K562 (cell line): ENCODE measurements around the gene ZFPM1. TPM values are rescaled to one million over a fixed set of nuclear protein-coding genes. Genes with fewer than 3 reads are reported as not detected.
A peak's percentile ranks its signal among the peaks of the same experiment; 100 is the strongest.

Source experiments
- ATAC-seq: fragments of 200-7000 bp; cut with Tn5 transposase; 3 replicates; pipeline ENCODE4 v1.9.1; 2020; ENCODE audit warnings: moderate library complexity
- BruUV-seq: library from RNA; stranded (reverse); fragments of 400-500 nt; replicated peaks from 2 replicates; lab custom pipeline; 2021; lab: Mats Ljungman, UMichigan
- CTCF ChIA-PET: fragments of 300-600 bp; formaldehyde crosslinking; extraction: SDS; loops from one replicate; lab custom pipeline; 2021; ENCODE audit warnings: low intra/inter-chr PET ratio; lab: Yijun Ruan, JAX
- POLR2A ChIA-PET: fragments of 300-600, 350-650 bp; sonication (Branson Sonifier 250); formaldehyde crosslinking; extraction: SDS; loops from one replicate; lab custom pipeline; 2021; ENCODE audit warnings: antibody characterized with exemption, inconsistent platforms; lab: Yijun Ruan, JAX
- DNase-seq, 4 experiments: peaks; one replicate each; pipeline versions ENCODE4 v3.0.0 to v3.0.0-alpha.2; 2011 to 2018; ENCODE audit warnings: low spot score in 3 of 4, mixed read lengths in 3 of 4; ENCODE audit errors: extremely low read depth in 1 of 4
- FAIRE-seq: peaks from 2 replicates; lab custom pipeline; 2011; peaks lifted over from hg19 to GRCh38; lab: Jason Lieb, UNC
- H2AFZ ChIP-seq: 2 replicates; pipeline ENCODE4 v1.6.0; 2011; ENCODE audit warnings: low read depth, low read length, control low read depth, inconsistent platforms
- H3K27ac ChIP-seq: fragments of 200-600 bp; 3 replicates; pipeline ENCODE4 v1.8.0; 2011; ENCODE audit warnings: low read depth, mild to moderate bottlenecking, control low read depth, inconsistent platforms, low read length, moderate library complexity, mixed read lengths; ENCODE audit errors: extremely low read depth
- H3K27me3 ChIP-seq, 2 experiments: fragments of 300-600 bp in 1 of 2; 2 replicates in 1 of 2; 3 replicates in 1 of 2; pipeline versions ENCODE4 v1.6.0 to v1.8.0; 2011; ENCODE audit warnings: inconsistent platforms in 2 of 2, low read length in 2 of 2, mild to moderate bottlenecking in 1 of 2, mixed read lengths in 1 of 2, moderate library complexity in 1 of 2; ENCODE audit not compliant: control insufficient read depth in 2 of 2, insufficient read depth in 2 of 2
- H3K36me3 ChIP-seq: fragments of 300-600 bp; 3 replicates; pipeline ENCODE4 v1.8.0; 2011; ENCODE audit warnings: mild to moderate bottlenecking, low read length, inconsistent platforms; ENCODE audit not compliant: control insufficient read depth, insufficient read depth
- H3K4me1 ChIP-seq, 2 experiments: fragments of 200-600 bp in 1 of 2; replicated peaks in 1 of 2; 2 replicates in 1 of 2; 3 replicates in 1 of 2; pipeline versions ENCODE4 v1.5.1 to v1.8.0; 2011; ENCODE audit warnings: inconsistent platforms in 2 of 2, low read length in 2 of 2, mild to moderate bottlenecking in 1 of 2, mixed read lengths in 1 of 2, moderate library complexity in 1 of 2; ENCODE audit not compliant: control insufficient read depth in 2 of 2, insufficient read depth in 2 of 2
- H3K4me2 ChIP-seq: 2 replicates; pipeline ENCODE4 v1.6.1; 2011; ENCODE audit warnings: low read length, control low read depth, inconsistent platforms, mixed read lengths; ENCODE audit not compliant: insufficient read depth
- H3K4me3 ChIP-seq: fragments of 200-600 bp; sonication (generic), shearing (Covaris generic); 2 replicates; pipeline ENCODE4 v1.5.1; 2016; ENCODE audit warnings: control low read depth, inconsistent platforms
- H3K79me2 ChIP-seq: fragments of 200-600 bp; 3 replicates; pipeline ENCODE4 v1.8.0; 2011; ENCODE audit warnings: low read length, inconsistent platforms; ENCODE audit not compliant: control insufficient read depth, insufficient read depth
- H3K9ac ChIP-seq, 2 experiments: 2 replicates each; pipeline versions ENCODE4 v1.6.0 to v1.6.1; 2011; ENCODE audit warnings: low read depth in 2 of 2, low read length in 2 of 2, control low read depth in 1 of 2, inconsistent platforms in 1 of 2, mild to moderate bottlenecking in 1 of 2, mixed read lengths in 1 of 2; ENCODE audit not compliant: insufficient read depth in 1 of 2
- H3K9me1 ChIP-seq: one replicate; pipeline ENCODE4 v1.6.0; 2011; ENCODE audit warnings: inconsistent platforms, mild to moderate bottlenecking, low read length, moderate library complexity; ENCODE audit not compliant: control insufficient read depth, insufficient read depth
- H3K9me3 ChIP-seq: replicated peaks from 2 replicates; pipeline ENCODE4 v1.5.1; 2011; ENCODE audit warnings: low read depth, low read length, inconsistent platforms; ENCODE audit not compliant: control insufficient read depth, insufficient read depth
- H4K20me1 ChIP-seq: replicated peaks from 2 replicates; pipeline ENCODE4 v1.6.1; 2011; ENCODE audit warnings: low read length, inconsistent platforms, mixed read lengths; ENCODE audit not compliant: control insufficient read depth, insufficient read depth
- BCOR ChIP-seq: fragments of 450-650 bp; IDR thresholded peaks from 2 replicates; pipeline ENCODE4 v1.6.1; 2016
- HDAC2 ChIP-seq: fragments of 450-650 bp; IDR thresholded peaks from 2 replicates; pipeline ENCODE4 v1.6.1; 2016; ENCODE audit warnings: mild to moderate bottlenecking
- KDM1A ChIP-seq, 2 experiments: fragments of 450-650 bp; IDR thresholded peaks; 2 replicates each; pipeline ENCODE4 v1.6.1; 2016; ENCODE audit warnings: mild to moderate bottlenecking in 2 of 2
- PYGO2 ChIP-seq: fragments of 450-650 bp; IDR thresholded peaks from 2 replicates; pipeline ENCODE4 v1.6.1; 2016; ENCODE audit warnings: mild to moderate bottlenecking, missing genetic modification characterization, moderate library complexity, missing compliant biosample characterization
- RBM25 ChIP-seq: fragments of 200-400 bp; formaldehyde crosslinking; IDR thresholded peaks from 2 replicates; pipeline ENCODE4 v1.6.1; 2018; ENCODE audit warnings: low read length, low read depth, moderate library complexity; ENCODE audit not compliant: severe bottlenecking
- RCOR1 ChIP-seq, 2 experiments: IDR thresholded peaks; 2 replicates each; pipeline ENCODE4 v1.6.1; 2012; ENCODE audit warnings: low read depth in 2 of 2, low read length in 2 of 2, borderline replicate concordance in 1 of 2, improper control_type of control experiment in 1 of 2
- SETDB1 ChIP-seq: IDR thresholded peaks from one replicate; pipeline ENCODE4 v1.6.1; 2012; ENCODE audit warnings: low read length, control low read depth, inconsistent platforms
- SMARCA5 ChIP-seq: fragments of 450-650 bp; IDR thresholded peaks from 2 replicates; pipeline ENCODE4 v1.6.1; 2016
- ZFP36 ChIP-seq: fragments of 150-350 bp; IDR thresholded peaks from 2 replicates; pipeline ENCODE4 v1.6.1; 2018; ENCODE audit warnings: low read length, low read depth; ENCODE audit not compliant: partially characterized antibody
- ZNF324 ChIP-seq: fragments of 250-450 bp; sonication (Bioruptor Pico); IDR thresholded peaks from 2 replicates; pipeline ENCODE4 v1.4.0; 2020; ENCODE audit warnings: mild to moderate bottlenecking
- ZNF436 ChIP-seq: fragments of 250-450, 450-650 bp; sonication (Bioruptor Pico); formaldehyde crosslinking; IDR thresholded peaks from 2 replicates; pipeline ENCODE4 v1.7.0; 2020; ENCODE audit warnings: mild to moderate bottlenecking
- WGBS: fragments of 100-300 bp; shearing (Covaris generic); methylation state at CpG from one replicate; pipeline ENCODE4 v1.1.6; 2016; ENCODE audit warnings: low coverage, mixed read lengths; ENCODE audit not compliant: insufficient coverage; ENCODE audit errors: missing lambda C conversion rate; 5-methylcytosine and 5-hydroxymethylcytosine counted together
- in situ Hi-C: fragments of 300-500 bp; cut with MboI; formaldehyde crosslinking; loops from 4 replicates; pipeline ENCODE4 v1.15.0; 2018; ENCODE audit warnings: inconsistent platforms, mixed read lengths
- intact Hi-C: fragments of 100-400 bp; cut with micrococcal nuclease; formaldehyde crosslinking; loops from 2 replicates; pipeline ENCODE4 v1.14.2; 2022
- polyA plus RNA-seq, 8 experiments: library from polyadenylated mRNA; depleted of rRNA in 4 of 8; stranded (reverse) in 5 of 8; unstranded in 3 of 8; fragments of >200 nt; fragmentation: Nextera tagmentation in 2 of 8; fragmentation: Illumina TruSeq in 1 of 8; extraction: Ambion mirVana in 2 of 8; extraction: Trizol in 1 of 8; gene quantifications; 2 replicates each; pipeline versions ENCODE4 v1.2.1 to v1.2.3, GENCODE V29; 2011 to 2014; ENCODE audit warnings: inconsistent platforms in 1 of 8, missing spikeins in 1 of 8
- total RNA-seq, 7 experiments: library from RNA; depleted of rRNA in 6 of 7; stranded (reverse); fragments of >200 nt in 6 of 7; fragmentation: Illumina TruSeq in 2 of 7; extraction: Trizol in 2 of 7; gene quantifications; 2 replicates each; pipeline versions ENCODE4 v1.2.1 to v1.2.3, GENCODE V29; 2011 to 2021; ENCODE audit warnings: low replicate concordance in 1 of 7
- TF ChIP-seq, protein P1 (sequence below): fragments of 450-650 bp; IDR thresholded peaks from 2 replicates; pipeline ENCODE4 v1.6.1; 2014; ENCODE audit warnings: low read depth, mild to moderate bottlenecking, moderate library complexity, borderline replicate concordance
- TF ChIP-seq, protein P2 (sequence below): fragments of 250-450 bp; sonication (Bioruptor Pico); IDR thresholded peaks from 2 replicates; pipeline ENCODE4 v1.8.0; 2022; ENCODE audit warnings: inconsistent platforms, mild to moderate bottlenecking, moderate library complexity, borderline replicate concordance
- TF ChIP-seq, protein P3 (sequence below): sonication (generic); formaldehyde crosslinking; IDR thresholded peaks from 2 replicates; pipeline ENCODE4 v1.8.0; 2022; ENCODE audit warnings: missing genetic modification reagents, mild to moderate bottlenecking, moderate library complexity, borderline replicate concordance
- TF ChIP-seq, protein P4 (sequence below): sonication (generic); formaldehyde crosslinking; IDR thresholded peaks from 2 replicates; pipeline ENCODE4 v1.8.1; 2023; ENCODE audit warnings: mild to moderate bottlenecking, missing genetic modification reagents
- TF ChIP-seq, protein P5 (sequence below): fragments of 250-450 bp; sonication (Bioruptor Pico); IDR thresholded peaks from 2 replicates; pipeline ENCODE4 v1.5.1; 2021; ENCODE audit warnings: mild to moderate bottlenecking

Gene ZFPM1
- total and polyA plus RNA-seq, 9 of the 15 experiments (the other 6 are each of a cell fraction or from before 2014, with no cell fraction given): 0.03 to 35.9 (median 1.4) TPM

DNA sequence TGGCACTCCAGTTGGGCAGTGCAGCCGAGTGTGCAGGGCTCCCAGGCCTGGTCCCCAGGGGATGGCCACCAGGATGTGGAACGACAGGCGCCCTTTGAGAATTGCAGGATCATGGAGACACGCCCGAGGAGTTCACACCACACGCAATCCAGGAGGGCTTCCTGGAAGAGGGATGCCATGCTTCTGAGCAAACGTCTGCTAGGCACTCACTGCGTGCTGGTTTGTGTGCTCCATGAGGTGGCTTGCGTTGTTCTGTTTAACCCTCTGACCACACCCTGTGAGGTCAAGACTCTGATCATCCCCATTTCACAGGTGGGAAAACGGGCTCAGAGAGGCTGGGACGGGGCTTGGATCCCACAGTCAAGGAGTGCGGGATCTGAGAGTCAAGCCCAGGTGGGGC lies 32.6 kb upstream of the ZFPM1 start:
- Histone ChIP-seq H3K9me1 (no peaks in the 10 kb centered on the region), H3K27ac (no peak overlapping the region), H3K9ac (no peak overlapping the region), H3K79me2 (no peaks in the 10 kb centered on the region), H3K4me2 (no peak overlapping the region), H2AFZ (no peak overlapping the region), H3K4me1 (peaks cover 2 to 29% of the 10 kb centered on the region in 2 experiments; a peak in 3 of 5 replicates), H3K4me3 (no peak overlapping the region), H3K27me3 (peaks cover 0 to 40% of the 10 kb centered on the region in 2 experiments; a peak in 2 of 5 replicates), H3K36me3 (no peaks in the 10 kb centered on the region), H4K20me1 (peaks cover 12% of the 10 kb centered on the region; the same call in 1 of the 2 replicates), H3K9me3 (no peaks in the 10 kb centered on the region)
- intact Hi-C loops (no loop called here), in situ Hi-C loops (no loop called here)
- ATAC-seq (no peak), DNase-seq (no peak), FAIRE-seq (no peak)
- no TSS peak for BruUV-seq
- ChIA-PET POLR2A (interaction anchor here (0.6 kb wide), 1 partner anchor 538 kb away, joined by 3 read pairs; no protein-coding TSS in a partner anchor), CTCF (no interaction called here)
- TF ChIP-seq ZNF436 (CRISPR knock-in tag): peak; percentile 79
- TF ChIP-seq, protein P1, sequence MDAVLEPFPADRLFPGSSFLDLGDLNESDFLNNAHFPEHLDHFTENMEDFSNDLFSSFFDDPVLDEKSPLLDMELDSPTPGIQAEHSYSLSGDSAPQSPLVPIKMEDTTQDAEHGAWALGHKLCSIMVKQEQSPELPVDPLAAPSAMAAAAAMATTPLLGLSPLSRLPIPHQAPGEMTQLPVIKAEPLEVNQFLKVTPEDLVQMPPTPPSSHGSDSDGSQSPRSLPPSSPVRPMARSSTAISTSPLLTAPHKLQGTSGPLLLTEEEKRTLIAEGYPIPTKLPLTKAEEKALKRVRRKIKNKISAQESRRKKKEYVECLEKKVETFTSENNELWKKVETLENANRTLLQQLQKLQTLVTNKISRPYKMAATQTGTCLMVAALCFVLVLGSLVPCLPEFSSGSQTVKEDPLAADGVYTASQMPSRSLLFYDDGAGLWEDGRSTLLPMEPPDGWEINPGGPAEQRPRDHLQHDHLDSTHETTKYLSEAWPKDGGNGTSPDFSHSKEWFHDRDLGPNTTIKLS: no peak
- TF ChIP-seq SMARCA5: peak; percentile 59; the same call in 1 of the 2 replicates
- TF ChIP-seq ZNF324 (CRISPR knock-in tag): no peak
- peak; percentile 77 for TF ChIP-seq RBM25
- peak in 1 of 2 experiments; percentile 18; a peak in 1 of 4 replicates for TF ChIP-seq RCOR1 (IDR thresholded peaks at IDR 0.05; ENCODE audit: borderline replicate concordance in 1 of 2, low read depth in 2 of 2, low read length in 2 of 2)
- TF ChIP-seq, protein P2, sequence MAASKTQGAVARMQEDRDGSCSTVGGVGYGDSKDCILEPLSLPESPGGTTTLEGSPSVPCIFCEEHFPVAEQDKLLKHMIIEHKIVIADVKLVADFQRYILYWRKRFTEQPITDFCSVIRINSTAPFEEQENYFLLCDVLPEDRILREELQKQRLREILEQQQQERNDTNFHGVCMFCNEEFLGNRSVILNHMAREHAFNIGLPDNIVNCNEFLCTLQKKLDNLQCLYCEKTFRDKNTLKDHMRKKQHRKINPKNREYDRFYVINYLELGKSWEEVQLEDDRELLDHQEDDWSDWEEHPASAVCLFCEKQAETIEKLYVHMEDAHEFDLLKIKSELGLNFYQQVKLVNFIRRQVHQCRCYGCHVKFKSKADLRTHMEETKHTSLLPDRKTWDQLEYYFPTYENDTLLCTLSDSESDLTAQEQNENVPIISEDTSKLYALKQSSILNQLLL (CRISPR knock-in tag): no peak
- TF ChIP-seq BCOR: peak; percentile 79
- TF ChIP-seq, protein P3, sequence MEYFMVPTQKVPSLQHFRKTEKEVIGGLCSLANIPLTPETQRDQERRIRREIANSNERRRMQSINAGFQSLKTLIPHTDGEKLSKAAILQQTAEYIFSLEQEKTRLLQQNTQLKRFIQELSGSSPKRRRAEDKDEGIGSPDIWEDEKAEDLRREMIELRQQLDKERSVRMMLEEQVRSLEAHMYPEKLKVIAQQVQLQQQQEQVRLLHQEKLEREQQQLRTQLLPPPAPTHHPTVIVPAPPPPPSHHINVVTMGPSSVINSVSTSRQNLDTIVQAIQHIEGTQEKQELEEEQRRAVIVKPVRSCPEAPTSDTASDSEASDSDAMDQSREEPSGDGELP: no peak
- TF ChIP-seq PYGO2 (tag): no peak
- 0 out of 4 replicates have a peak, but pooled peaks of 1 of the 2 experiments have one; percentile 40 for TF ChIP-seq KDM1A (IDR thresholded peaks at IDR 0.05)
- no peak for TF ChIP-seq HDAC2
- TF ChIP-seq SETDB1: no peak
- TF ChIP-seq, protein P4, sequence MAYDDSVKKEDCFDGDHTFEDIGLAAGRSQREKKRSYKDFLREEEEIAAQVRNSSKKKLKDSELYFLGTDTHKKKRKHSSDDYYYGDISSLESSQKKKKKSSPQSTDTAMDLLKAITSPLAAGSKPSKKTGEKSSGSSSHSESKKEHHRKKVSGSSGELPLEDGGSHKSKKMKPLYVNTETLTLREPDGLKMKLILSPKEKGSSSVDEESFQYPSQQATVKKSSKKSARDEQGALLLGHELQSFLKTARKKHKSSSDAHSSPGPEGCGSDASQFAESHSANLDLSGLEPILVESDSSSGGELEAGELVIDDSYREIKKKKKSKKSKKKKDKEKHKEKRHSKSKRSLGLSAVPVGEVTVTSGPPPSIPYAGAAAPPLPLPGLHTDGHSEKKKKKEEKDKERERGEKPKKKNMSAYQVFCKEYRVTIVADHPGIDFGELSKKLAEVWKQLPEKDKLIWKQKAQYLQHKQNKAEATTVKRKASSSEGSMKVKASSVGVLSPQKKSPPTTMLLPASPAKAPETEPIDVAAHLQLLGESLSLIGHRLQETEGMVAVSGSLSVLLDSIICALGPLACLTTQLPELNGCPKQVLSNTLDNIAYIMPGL (CRISPR knock-in tag): no peak
- peak; percentile 99 for TF ChIP-seq ZFP36
- TF ChIP-seq, protein P5, sequence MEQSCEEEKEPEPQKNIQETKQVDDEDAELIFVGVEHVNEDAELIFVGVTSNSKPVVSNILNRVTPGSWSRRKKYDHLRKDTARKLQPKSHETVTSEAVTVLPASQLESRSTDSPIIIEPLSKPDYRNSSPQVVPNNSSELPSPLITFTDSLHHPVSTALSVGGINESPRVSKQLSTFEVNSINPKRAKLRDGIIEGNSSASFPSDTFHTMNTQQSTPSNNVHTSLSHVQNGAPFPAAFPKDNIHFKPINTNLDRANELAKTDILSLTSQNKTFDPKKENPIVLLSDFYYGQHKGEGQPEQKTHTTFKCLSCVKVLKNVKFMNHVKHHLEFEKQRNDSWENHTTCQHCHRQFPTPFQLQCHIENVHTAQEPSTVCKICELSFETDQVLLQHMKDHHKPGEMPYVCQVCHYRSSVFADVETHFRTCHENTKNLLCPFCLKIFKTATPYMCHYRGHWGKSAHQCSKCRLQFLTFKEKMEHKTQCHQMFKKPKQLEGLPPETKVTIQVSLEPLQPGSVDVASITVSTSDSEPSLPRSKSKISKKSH (CRISPR knock-in tag): no peak
- 5% methylated on average over 12 of the region's 12 CpGs for WGBS
